CD14-positive monocyte (primary cell): ENCODE data around the gene BHLHE23. TPM values are rescaled to one million over a fixed set of nuclear protein-coding genes. Genes with fewer than 3 reads are reported as not detected.
A peak's percentile ranks its signal among the peaks of the same experiment; 100 is the strongest.

Source experiments
- DNase-seq, 3 donors: peaks; one replicate each; pipeline ENCODE4 v3.0.0-alpha.2; 2011 to 2022
- H2AFZ ChIP-seq: 2 replicates; pipeline ENCODE4 v1.6.0; 2012; ENCODE audit warnings: mild to moderate bottlenecking, low read depth, low read length, inconsistent platforms; ENCODE audit not compliant: insufficient read depth, poor library complexity, severe bottlenecking
- H3K27ac ChIP-seq, 2 donors: 1 replicate in 1 of 2; 2 replicates in 1 of 2; pipeline ENCODE4 v1.5.1; 2012 to 2013; ENCODE audit warnings: low read length in 2 of 2, control low read depth in 1 of 2, inconsistent platforms in 1 of 2, low read depth in 1 of 2, mild to moderate bottlenecking in 1 of 2
- H3K27me3 ChIP-seq, 2 donors: one replicate each; pipeline versions ENCODE4 v1.6.0 to v1.6.1; 2011 to 2013; ENCODE audit warnings: low read length in 2 of 2; ENCODE audit not compliant: control insufficient read depth in 2 of 2, insufficient read depth in 2 of 2
- H3K36me3 ChIP-seq, 2 donors: replicated peaks in 1 of 2; 1 replicate in 1 of 2; 2 replicates in 1 of 2; pipeline versions ENCODE4 v1.5.1 to v1.6.1; 2012 to 2013; ENCODE audit warnings: low read length in 2 of 2, control low read depth in 1 of 2, inconsistent platforms in 1 of 2, mild to moderate bottlenecking in 1 of 2; ENCODE audit not compliant: insufficient read depth in 2 of 2, control insufficient read depth in 1 of 2
- H3K4me1 ChIP-seq, 2 donors: 1 replicate in 1 of 2; 2 replicates in 1 of 2; pipeline versions ENCODE4 v1.5.1 to v1.6.1; 2012 to 2013; ENCODE audit warnings: low read length in 2 of 2, control low read depth in 1 of 2, inconsistent platforms in 1 of 2, mild to moderate bottlenecking in 1 of 2, moderate library complexity in 1 of 2; ENCODE audit not compliant: insufficient read depth in 2 of 2, control insufficient read depth in 1 of 2
- H3K4me2 ChIP-seq: replicated peaks from 2 replicates; pipeline ENCODE3; 2012; ENCODE audit warnings: low read length, moderate library complexity, mild to moderate bottlenecking; ENCODE audit not compliant: poor library complexity, severe bottlenecking; ENCODE audit errors: extremely low read depth
- H3K4me3 ChIP-seq, 3 experiments: fragments of 200-600 bp in 1 of 3; sonication (generic) in 1 of 3; replicated peaks in 1 of 3; 1 replicate in 2 of 3; 2 replicates in 1 of 3; pipeline ENCODE4 v1.5.1; 2011 to 2013; ENCODE audit warnings: low read length in 3 of 3, mild to moderate bottlenecking in 3 of 3, control low read depth in 2 of 3, low read depth in 2 of 3, inconsistent platforms in 1 of 3, moderate library complexity in 1 of 3
- H3K79me2 ChIP-seq: 2 replicates; pipeline ENCODE4 v1.6.0; 2012; ENCODE audit warnings: mild to moderate bottlenecking, control low read depth, inconsistent platforms, low read length, moderate library complexity; ENCODE audit not compliant: insufficient read depth
- H3K9ac ChIP-seq: 2 replicates; pipeline ENCODE4 v1.6.0; 2017; ENCODE audit warnings: low read length, mild to moderate bottlenecking; ENCODE audit not compliant: insufficient read depth, poor library complexity, severe bottlenecking
- H3K9me3 ChIP-seq, 2 donors: replicated peaks in 1 of 2; 1 replicate in 1 of 2; 2 replicates in 1 of 2; pipeline versions ENCODE4 v1.5.1 to v1.6.1; 2012 to 2013; ENCODE audit warnings: low read length in 2 of 2, control low read depth in 1 of 2; ENCODE audit not compliant: control insufficient read depth in 1 of 2, insufficient read depth in 1 of 2
- H4K20me1 ChIP-seq: 2 replicates; pipeline ENCODE4 v1.6.0; 2012; ENCODE audit warnings: mild to moderate bottlenecking, low read length, control low read depth, moderate library complexity; ENCODE audit not compliant: insufficient read depth
- H3K27ac Mint-ChIP-seq, 7 donors: one replicate each; pipeline ENCODE4 v1.8.0; 2020; ENCODE audit warnings: mild to moderate bottlenecking in 7 of 7, mixed read lengths in 7 of 7, moderate library complexity in 6 of 7, inconsistent platforms in 2 of 7
- H3K27me3 Mint-ChIP-seq, 3 donors: one replicate each; pipeline ENCODE4 v1.8.0; 2021 to 2022; ENCODE audit warnings: low read depth in 3 of 3, mild to moderate bottlenecking in 3 of 3, mixed read lengths in 3 of 3, moderate library complexity in 3 of 3, inconsistent platforms in 1 of 3
- H3K36me3 Mint-ChIP-seq, 2 donors: one replicate each; pipeline ENCODE4 v1.8.0; 2020; ENCODE audit warnings: mixed read lengths in 2 of 2, inconsistent platforms in 1 of 2, mild to moderate bottlenecking in 1 of 2
- H3K4me1 Mint-ChIP-seq: one replicate; pipeline ENCODE4 v1.8.0; 2020; ENCODE audit warnings: mild to moderate bottlenecking, mixed read lengths
- H3K4me3 Mint-ChIP-seq, 2 donors: one replicate each; pipeline ENCODE4 v1.8.0; 2020; ENCODE audit warnings: mild to moderate bottlenecking in 2 of 2, mixed read lengths in 2 of 2, moderate library complexity in 1 of 2
- H3K9me3 Mint-ChIP-seq, 7 donors: one replicate each; pipeline ENCODE4 v1.8.0; 2020 to 2022; ENCODE audit warnings: mixed read lengths in 7 of 7, mild to moderate bottlenecking in 6 of 7, moderate library complexity in 6 of 7, inconsistent platforms in 2 of 7
- CTCF ChIP-seq: fragments of 200-600 bp; IDR thresholded peaks from one replicate; pipeline ENCODE4 v1.8.0; 2022; ENCODE audit warnings: antibody characterized with exemption, mild to moderate bottlenecking
- WGBS: methylation state at CpG from one replicate; pipeline ENCODE4 v1.1.5; 2013; ENCODE audit warnings: missing lambda C conversion rate; ENCODE audit not compliant: insufficient coverage; 5-methylcytosine and 5-hydroxymethylcytosine counted together
- intact Hi-C, 2 donors: fragments of 100-400 bp; cut with micrococcal nuclease; formaldehyde crosslinking; loops; one replicate each; pipeline versions ENCODE4 v1.15.0 to v1.15.1; 2023
- polyA plus RNA-seq, 3 donors: library from polyadenylated mRNA; depleted of rRNA in 1 of 3; unstranded in 2 of 3; stranded (reverse) in 1 of 3; fragments of 300-500 nt in 2 of 3; fragments of >200 nt in 1 of 3; fragmentation: Illumina TruSeq in 2 of 3; gene quantifications; 1 replicate in 2 of 3; 2 replicates in 1 of 3; pipeline ENCODE4 v1.2.3, GENCODE V29; 2012 to 2021

BHLHE23 gene
- polyA plus RNA-seq, 3 donors = not detected

- Histone ChIP-seq H3K4me1 (peaks cover 6 to 8% of the 10 kb centered on the region in 2 donors), H3K27ac (no peak overlapping the region), H4K20me1 (no peaks in the 10 kb centered on the region), H2AFZ (no peak overlapping the region), H3K4me2 (no peak overlapping the region), H3K9ac (no peak overlapping the region), H3K36me3 (peaks cover 7 to 17% of the 10 kb centered on the region in 2 donors), H3K4me3 (no peak overlapping the region), H3K27me3 (peaks cover 7 to 30% of the 10 kb centered on the region in 2 donors), H3K79me2 (no peaks in the 10 kb centered on the region), H3K9me3 (peaks cover 0 to 3% of the 10 kb centered on the region in 2 donors)
- Mint-ChIP-seq H3K4me3 (peak overlapping the region in 1 of 2 donors; percentile 40), H3K9me3 (peaks cover 0 to 6% (median 2%) of the 10 kb centered on the region in 7 donors), H3K27ac (no peak overlapping the region), H3K27me3 (peaks cover 32 to 42% (median 39%) of the 10 kb centered on the region in 3 donors), H3K4me1 (peaks cover 14% of the 10 kb centered on the region), H3K36me3 (peaks cover 13 to 31% of the 10 kb centered on the region in 2 donors)
- no peak for DNase-seq
- TF ChIP-seq CTCF = no peak
- intact Hi-C loops = no loop called here
- 78% methylated on average over 9 of the region's 21 CpGs for WGBS
Observed at GRCh38 chr20:62968378-62969178, 38.2 kb downstream of the BHLHE23 start.

- 90% methylated on average over 19 of the region's 27 CpGs for whole genome bisulfite sequencing
- Histone ChIP-seq H3K27me3 (peaks cover 2 to 22% of the 10 kb centered on the region in 2 donors), H3K9me3 (peaks cover 0 to 2% of the 10 kb centered on the region in 2 donors), H2AFZ (no peak overlapping the region), H4K20me1 (no peaks in the 10 kb centered on the region), H3K9ac (no peak overlapping the region), H3K4me1 (peaks cover 5 to 6% of the 10 kb centered on the region in 2 donors), H3K4me2 (no peak overlapping the region), H3K36me3 (peaks cover 9 to 25% of the 10 kb centered on the region in 2 donors), H3K79me2 (no peaks in the 10 kb centered on the region), H3K4me3 (no peak overlapping the region), H3K27ac (no peak overlapping the region)
- Mint-ChIP-seq H3K36me3 (peaks cover 16 to 37% of the 10 kb centered on the region in 2 donors), H3K27me3 (peaks cover 25 to 34% (median 32%) of the 10 kb centered on the region in 3 donors), H3K4me3 (no peak overlapping the region), H3K27ac (no peak overlapping the region), H3K9me3 (peaks cover 0 to 6% (median 0%) of the 10 kb centered on the region in 7 donors), H3K4me1 (peaks cover 11% of the 10 kb centered on the region)
- no peak for DNase-seq
- intact Hi-C loops = no loop called here
- no peak for TF ChIP-seq CTCF
Observed at GRCh38 chr20:62967628-62968351, 39.0 kb downstream of the BHLHE23 start.
